ENCODE results near the gene LZTR1.
"Not testable (repeated sequence)": the region's sequence is repeated elsewhere in the genome, so short reads cannot be mapped to it uniquely, and the experiment has no call there.

LZTR1 gene

GRCh38 chr22:20966883-20967696, 15.0 kb upstream of the LZTR1 start, which contains the start of gene AIFM3:
Gene AIFM3 (plus strand): TSS chr22:20967255. CDS start chr22:20967945, 690 bp downstream.
- DNase-seq = no peak

- no peak for DNase-seq
These were observed 14.3 kb upstream of the LZTR1 start for GRCh38 chr22:20967697-20968211.

- no peak for DNase-seq
These were observed 13.7 kb upstream of the LZTR1 start for GRCh38 chr22:20968281-20968977.

GRCh38 chr22:20970939-20971657, 11.0 kb upstream of the LZTR1 start:
- no peak for DNase-seq

- not testable (repeated sequence) for DNase-seq
These were observed 9.9 kb upstream of the LZTR1 start for GRCh38 chr22:20972014-20972694.

GRCh38 chr22:20972933-20973577, 9.0 kb upstream of the LZTR1 start:
- DNase-seq = no peak

GRCh38 chr22:20973634-20974286, 8.3 kb upstream of the LZTR1 start:
- DNase-seq = no peak

GRCh38 chr22:20974336-20974955, 7.7 kb upstream of the LZTR1 start:
- no peak for DNase-seq

- DNase-seq = no peak
These were observed 6.4 kb upstream of the LZTR1 start for GRCh38 chr22:20975541-20976290.

GRCh38 chr22:20976291-20976877, 5.7 kb upstream of the LZTR1 start:
- no peak for DNase-seq

- no peak for DNase-seq
These were observed 5.1 kb upstream of the LZTR1 start for GRCh38 chr22:20977019-20977418.

- no peak for DNase-seq
These were observed 4.5 kb upstream of the LZTR1 start for GRCh38 chr22:20977516-20978170.

- DNase-seq = no peak
These were observed 3.7 kb upstream of the LZTR1 start for GRCh38 chr22:20978419-20978818.

- DNase-seq = peak; percentile 73
These were observed 2.8 kb upstream of the LZTR1 start for GRCh38 chr22:20979243-20979809.

- DNase-seq = no peak
These were observed 2.1 kb upstream of the LZTR1 start for GRCh38 chr22:20979940-20980453.

GRCh38 chr22:20980523-20980922, 1.6 kb upstream of the LZTR1 start:
- no peak for DNase-seq

GRCh38 chr22:20980938-20981722, 967 bp upstream of the LZTR1 start:
- DNase-seq = no peak

GRCh38 chr22:20982563-20982882, 426 bp downstream of the LZTR1 start:
- DNase-seq = no peak
